ENCODE data around the gene IDH3A.

The IDH3A gene

DNA sequence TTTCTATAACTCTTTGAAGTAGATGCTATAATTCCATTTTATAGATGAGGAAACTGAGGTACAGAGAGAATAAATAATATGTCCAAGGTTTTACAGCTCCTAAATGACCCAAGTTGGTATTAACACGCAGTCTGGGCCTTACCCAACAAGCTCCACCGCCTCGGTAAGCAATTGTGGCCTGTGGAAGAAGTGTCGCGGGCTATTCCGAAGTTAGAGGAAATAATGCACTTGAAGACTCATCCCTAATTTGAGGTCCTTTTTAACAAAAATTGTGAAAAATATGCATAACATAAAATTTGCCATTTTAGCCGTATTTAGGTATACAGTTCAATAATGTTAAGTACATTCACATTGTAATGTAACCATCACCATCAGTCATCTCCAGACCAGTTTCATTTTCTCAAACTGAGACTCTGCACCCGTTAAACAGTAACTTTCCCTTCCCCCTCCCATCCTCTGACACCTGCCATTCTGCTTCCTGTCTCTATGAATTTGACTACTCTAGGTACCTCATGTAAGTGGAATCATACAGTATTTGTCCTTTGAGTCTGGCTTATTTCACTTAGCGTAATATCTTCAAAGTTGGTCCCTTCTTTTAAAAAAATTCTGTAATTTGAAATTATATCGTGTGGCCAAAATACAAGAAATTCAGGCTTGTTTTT, 18.2 kb downstream of the IDH3A start:
- TF ChIP-seq, protein P1, sequence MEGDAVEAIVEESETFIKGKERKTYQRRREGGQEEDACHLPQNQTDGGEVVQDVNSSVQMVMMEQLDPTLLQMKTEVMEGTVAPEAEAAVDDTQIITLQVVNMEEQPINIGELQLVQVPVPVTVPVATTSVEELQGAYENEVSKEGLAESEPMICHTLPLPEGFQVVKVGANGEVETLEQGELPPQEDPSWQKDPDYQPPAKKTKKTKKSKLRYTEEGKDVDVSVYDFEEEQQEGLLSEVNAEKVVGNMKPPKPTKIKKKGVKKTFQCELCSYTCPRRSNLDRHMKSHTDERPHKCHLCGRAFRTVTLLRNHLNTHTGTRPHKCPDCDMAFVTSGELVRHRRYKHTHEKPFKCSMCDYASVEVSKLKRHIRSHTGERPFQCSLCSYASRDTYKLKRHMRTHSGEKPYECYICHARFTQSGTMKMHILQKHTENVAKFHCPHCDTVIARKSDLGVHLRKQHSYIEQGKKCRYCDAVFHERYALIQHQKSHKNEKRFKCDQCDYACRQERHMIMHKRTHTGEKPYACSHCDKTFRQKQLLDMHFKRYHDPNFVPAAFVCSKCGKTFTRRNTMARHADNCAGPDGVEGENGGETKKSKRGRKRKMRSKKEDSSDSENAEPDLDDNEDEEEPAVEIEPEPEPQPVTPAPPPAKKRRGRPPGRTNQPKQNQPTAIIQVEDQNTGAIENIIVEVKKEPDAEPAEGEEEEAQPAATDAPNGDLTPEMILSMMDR (IDR thresholded peaks at IDR 0.05): no peak
- no peak for DNase-seq (ENCODE audit: low spot score)
- Histone ChIP-seq H3K27ac (no peak overlapping the region), H3K4me3 (no peak overlapping the region)

DNA sequence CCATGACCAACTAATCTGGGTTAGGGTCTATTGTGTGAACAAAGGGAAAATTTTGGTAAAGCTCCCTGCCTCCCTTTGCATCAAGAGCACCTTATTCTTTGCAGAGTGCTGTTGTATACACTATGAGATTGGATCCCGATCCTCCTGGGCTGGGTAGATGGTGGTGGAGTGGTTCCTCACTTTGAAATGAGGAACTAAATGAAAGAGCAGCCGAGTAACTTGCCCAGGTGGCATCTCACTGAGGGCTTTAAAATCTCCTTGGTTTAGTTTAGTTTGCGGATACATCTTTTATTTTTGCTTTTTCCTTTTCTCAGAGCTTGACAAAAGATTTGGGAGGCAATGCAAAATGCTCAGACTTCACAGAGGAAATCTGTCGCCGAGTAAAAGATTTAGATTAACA, 19.4 kb downstream of the IDH3A start:
- H3K27ac ChIP-seq: no peak overlapping the region
- TF ChIP-seq, protein P1 (IDR thresholded peaks at IDR 0.05): no peak
- no peak for DNase-seq (ENCODE audit: low spot score)
- no peak overlapping the region for H3K4me3 ChIP-seq

DNA sequence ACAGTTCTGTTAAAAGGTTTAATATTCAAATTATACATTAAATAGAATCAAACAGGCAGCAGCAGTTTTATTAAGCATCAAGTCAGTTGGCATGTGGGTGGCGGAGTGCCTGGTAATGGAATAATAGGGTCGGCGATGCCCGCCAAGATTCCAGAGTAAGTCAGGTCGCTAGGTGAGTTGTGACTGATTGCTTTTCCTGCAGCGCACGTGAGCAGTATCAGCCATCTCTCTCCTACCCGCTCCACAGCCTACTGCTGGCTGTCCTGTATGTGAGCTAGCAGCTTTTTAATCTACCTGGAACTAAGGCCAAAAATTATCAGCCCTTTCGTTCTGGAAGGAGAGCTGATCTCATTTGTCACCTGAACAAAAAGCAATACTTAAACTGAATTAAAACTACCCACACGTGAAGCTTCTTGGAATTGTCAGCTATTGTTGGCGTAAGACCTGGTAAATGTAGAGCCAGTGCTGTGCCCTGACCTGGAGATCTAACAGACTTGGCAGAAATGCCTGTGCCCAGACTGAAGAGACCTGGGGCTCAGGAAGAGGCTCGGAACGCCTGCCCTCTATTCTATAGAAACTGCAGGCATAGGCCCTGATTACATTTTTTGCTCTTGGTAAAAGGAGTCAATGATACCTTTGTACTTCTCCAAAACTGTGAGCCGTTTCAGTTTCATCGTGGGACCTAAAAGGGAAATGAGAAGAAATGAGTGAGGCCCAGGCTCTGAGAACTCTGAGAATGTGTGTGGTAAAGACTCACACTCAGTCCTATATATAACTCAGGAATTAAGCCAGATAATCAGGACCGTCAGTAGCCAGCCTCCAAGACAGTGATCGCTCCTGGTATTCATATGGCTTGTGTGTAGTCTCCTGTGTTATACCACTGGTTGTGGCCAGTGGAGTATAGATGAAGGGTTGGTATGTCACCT, 21.9 kb downstream of the IDH3A start:
- TF ChIP-seq, protein P1 (IDR thresholded peaks at IDR 0.05): no peak
- DNase-seq (ENCODE audit: low spot score): no peak
- Histone ChIP-seq H3K27ac (no peak overlapping the region), H3K4me3 (no peak overlapping the region)

DNA sequence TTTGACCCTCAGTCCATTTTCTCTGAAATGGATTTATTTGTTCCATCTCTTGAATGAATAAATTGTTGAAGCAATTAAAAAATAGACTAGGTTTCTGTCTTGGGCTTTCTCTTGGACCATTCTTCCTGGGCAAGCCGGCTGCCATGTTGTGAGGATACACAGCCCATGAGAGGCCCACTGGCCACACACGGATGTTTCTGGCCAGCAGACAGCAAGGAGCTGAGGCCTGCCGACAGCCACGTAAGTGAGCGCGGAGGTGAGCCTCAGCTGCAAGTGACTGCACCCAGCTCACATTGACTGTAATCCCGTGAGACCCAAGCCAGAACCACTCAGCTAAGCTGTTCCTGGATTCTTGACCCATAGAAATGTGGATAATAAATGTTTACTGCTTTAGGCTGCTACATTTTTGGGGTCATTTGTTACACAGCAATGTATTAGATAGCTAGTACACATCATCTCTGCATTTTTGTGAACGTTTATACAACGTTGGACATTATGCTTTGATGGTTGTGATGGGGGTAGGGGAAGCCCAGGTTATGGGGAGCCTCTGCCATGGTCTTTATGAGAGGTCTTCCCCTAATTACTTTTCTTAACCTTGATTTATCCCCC, 22.8 kb downstream of the IDH3A start:
- TF ChIP-seq, protein P1 (IDR thresholded peaks at IDR 0.05): no peak
- Histone ChIP-seq H3K27ac (no peak overlapping the region), H3K4me3 (no peak overlapping the region)
- DNase-seq (ENCODE audit: low spot score): no peak

DNA sequence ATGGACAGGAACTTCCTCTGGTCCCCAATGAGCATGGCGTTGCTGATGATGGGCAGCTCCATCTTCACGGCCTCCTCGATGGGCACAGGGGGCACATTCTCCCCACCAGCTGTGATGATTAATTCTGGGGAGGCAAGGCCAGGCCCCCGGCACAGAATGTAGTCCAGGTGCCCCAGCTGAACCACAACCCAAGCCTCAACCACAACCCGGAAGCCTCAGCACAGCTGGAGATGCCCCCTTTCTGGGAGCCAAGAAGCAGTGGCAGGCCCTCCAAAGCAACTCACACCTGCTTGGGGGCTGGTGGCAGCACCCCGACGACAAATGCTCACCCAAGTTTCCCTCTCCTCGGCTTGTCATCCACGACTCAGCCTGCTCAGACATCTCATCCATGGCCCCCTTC, 25.2 kb downstream of the IDH3A start:
- TF ChIP-seq, protein P1 (IDR thresholded peaks at IDR 0.05): no peak
- H3K4me3 ChIP-seq: no peak overlapping the region
- H3K27ac ChIP-seq: no peak overlapping the region
- DNase-seq (ENCODE audit: low spot score): no peak

DNA sequence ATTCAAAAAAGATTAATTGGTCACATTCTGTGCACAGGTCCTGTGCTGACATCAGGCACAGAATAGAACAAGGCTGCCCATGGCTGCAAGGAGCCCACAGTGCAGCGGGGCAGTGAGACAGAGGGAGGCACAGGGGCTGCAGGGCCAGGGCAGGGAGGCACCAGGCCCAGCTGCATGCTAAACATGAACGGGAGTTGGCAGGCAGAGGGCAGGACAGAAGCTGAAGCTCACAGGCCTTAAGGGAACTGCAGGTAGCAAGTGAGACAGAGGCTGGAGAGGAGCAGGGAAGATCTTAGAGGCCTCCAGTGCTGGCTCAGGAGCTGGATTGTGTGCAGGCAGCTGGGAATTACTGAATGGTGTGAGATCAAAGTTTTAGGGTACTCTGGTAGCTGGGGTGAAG, 26.2 kb downstream of the IDH3A start:
- TF ChIP-seq, protein P1 (IDR thresholded peaks at IDR 0.05): no peak

More for the DNA sequence above, 26.2 kb downstream of the IDH3A start:
- no peak for DNase-seq (ENCODE audit: low spot score)
- Histone ChIP-seq H3K4me3 (no peak overlapping the region), H3K27ac (no peak overlapping the region)

Data from coronary artery (tissue), 2 donors.